GM23338 (cell line): ENCODE data around the gene ASMT. TPM values are rescaled to one million over a fixed set of nuclear protein-coding genes. Genes with fewer than 3 reads are reported as not detected.

ENCODE experiments used
- ATAC-seq: fragments of 200-7000 bp; cut with Tn5 transposase; 3 replicates; pipeline ENCODE4 v1.9.1; 2020
- DNase-seq: peaks from one replicate; pipeline ENCODE4 v3.0.0-alpha.2; 2015; ENCODE audit warnings: low spot score
- H2AFZ ChIP-seq: fragments of 200-600 bp; sonication (generic); 2 replicates; pipeline ENCODE4 v1.8.0; 2016; ENCODE audit warnings: antibody characterized with exemption, mild to moderate bottlenecking, moderate library complexity
- H3F3A ChIP-seq: fragments of 200-600 bp; sonication (generic); replicated peaks from 2 replicates; pipeline ENCODE4 v1.8.0; 2017; ENCODE audit warnings: antibody characterized with exemption, mixed run types, low read depth
- H3K27ac ChIP-seq: fragments of 200-600 bp; sonication (generic); 2 replicates; pipeline ENCODE4 v1.6.1; 2016; ENCODE audit warnings: low read depth
- H3K27me3 ChIP-seq: fragments of 200-600 bp; sonication (generic); 2 replicates; pipeline ENCODE4 v1.8.0; 2016; ENCODE audit warnings: mild to moderate bottlenecking, mixed run types, moderate library complexity; ENCODE audit not compliant: insufficient read depth
- H3K36me3 ChIP-seq: fragments of 200-600 bp; sonication (generic); 2 replicates; pipeline ENCODE4 v1.8.0; 2016; ENCODE audit warnings: mild to moderate bottlenecking; ENCODE audit not compliant: insufficient read depth
- H3K4me1 ChIP-seq: fragments of 200-600 bp; sonication (generic); 2 replicates; pipeline ENCODE4 v1.8.0; 2016; ENCODE audit warnings: mild to moderate bottlenecking, moderate library complexity; ENCODE audit not compliant: insufficient read depth
- H3K4me2 ChIP-seq: fragments of 200-600 bp; sonication (generic); 2 replicates; pipeline ENCODE4 v1.7.1; 2017; ENCODE audit warnings: mixed run types
- H3K4me3 ChIP-seq: fragments of 200-600 bp; sonication (generic); 2 replicates; pipeline ENCODE4 v1.6.1; 2016; ENCODE audit warnings: mixed run types
- H3K79me2 ChIP-seq: fragments of 200-600 bp; sonication (generic); replicated peaks from 2 replicates; pipeline ENCODE4 v1.8.0; 2017; ENCODE audit warnings: mild to moderate bottlenecking; ENCODE audit not compliant: insufficient read depth
- H3K9me2 ChIP-seq: fragments of 200-600 bp; sonication (generic); 2 replicates; pipeline ENCODE4 v1.8.0; 2017; ENCODE audit not compliant: insufficient read depth
- H4K20me1 ChIP-seq: fragments of 200-600 bp; sonication (generic); replicated peaks from 2 replicates; pipeline ENCODE4 v1.8.0; 2017; ENCODE audit warnings: mild to moderate bottlenecking; ENCODE audit not compliant: insufficient read depth
- H3K27ac Mint-ChIP-seq: 2 replicates; pipeline ENCODE4 v1.8.0; 2020; ENCODE audit warnings: inconsistent platforms, mild to moderate bottlenecking, moderate library complexity, mixed read lengths
- H3K27me3 Mint-ChIP-seq: 3 replicates; pipeline ENCODE4 v1.8.0; 2022; ENCODE audit warnings: low read depth, mild to moderate bottlenecking, moderate library complexity, mixed read lengths, inconsistent platforms; ENCODE audit not compliant: insufficient read depth, poor library complexity
- H3K36me3 Mint-ChIP-seq: 3 replicates; pipeline ENCODE4 v1.8.0; 2021; ENCODE audit warnings: low read depth, mild to moderate bottlenecking, inconsistent platforms, moderate library complexity, mixed read lengths
- H3K4me1 Mint-ChIP-seq: 3 replicates; pipeline ENCODE4 v1.8.0; 2020; ENCODE audit warnings: mild to moderate bottlenecking, inconsistent platforms, mixed read lengths
- H3K4me3 Mint-ChIP-seq: 3 replicates; pipeline ENCODE4 v1.8.0; 2021; ENCODE audit warnings: moderate library complexity, mild to moderate bottlenecking, inconsistent platforms, mixed read lengths
- H3K9me3 Mint-ChIP-seq: 3 replicates; pipeline ENCODE4 v1.8.0; 2020; ENCODE audit warnings: moderate library complexity, mild to moderate bottlenecking, inconsistent platforms, mixed read lengths
- CREB1 ChIP-seq: fragments of 250-450 bp; sonication (Bioruptor Pico); IDR thresholded peaks from 2 replicates; pipeline ENCODE4 v1.5.0; 2020; ENCODE audit warnings: low read depth, mild to moderate bottlenecking, moderate library complexity
- CTCF ChIP-seq, 2 experiments: fragments of 200-600 bp in 1 of 2; sonication (generic) in 1 of 2; conservative IDR thresholded peaks; 2 replicates each; pipeline versions ENCODE4 v1.5.1 to v1.6.1; 2016 to 2017; ENCODE audit warnings: antibody characterized with exemption in 2 of 2, low read depth in 2 of 2, mild to moderate bottlenecking in 2 of 2, moderate library complexity in 1 of 2
- ETS1 ChIP-seq: IDR thresholded peaks from 2 replicates; pipeline ENCODE4 v1.6.1; 2016; ENCODE audit warnings: antibody characterized with exemption
- EZH2 ChIP-seq: fragments of 200-600 bp; sonication (generic); IDR thresholded peaks from one replicate; pipeline ENCODE4 v1.8.0; 2017; ENCODE audit warnings: antibody characterized with exemption, mild to moderate bottlenecking, low read depth; ENCODE audit not compliant: unreplicated experiment
- JUNB ChIP-seq: IDR thresholded peaks from one replicate; pipeline ENCODE4 v1.6.1; 2016; ENCODE audit warnings: antibody characterized with exemption; ENCODE audit not compliant: unreplicated experiment
- NANOG ChIP-seq: IDR thresholded peaks from 2 replicates; pipeline ENCODE4 v1.6.1; 2016; ENCODE audit warnings: antibody characterized with exemption, borderline replicate concordance
- POLR2AphosphoS5 ChIP-seq: IDR thresholded peaks from 2 replicates; pipeline ENCODE4 v1.6.1; 2016; ENCODE audit warnings: antibody characterized with exemption, low read depth
- STAT1 ChIP-seq: IDR thresholded peaks from one replicate; pipeline ENCODE4 v1.6.1; 2016; ENCODE audit warnings: antibody characterized with exemption; ENCODE audit not compliant: unreplicated experiment
- ZNF114 ChIP-seq: fragments of 250-450 bp; sonication (Bioruptor Pico); IDR thresholded peaks from 2 replicates; pipeline ENCODE4 v1.5.0; 2020; ENCODE audit warnings: mild to moderate bottlenecking, moderate library complexity
- ZNF331 ChIP-seq: fragments of 250-450 bp; sonication (Bioruptor Pico); IDR thresholded peaks from 2 replicates; pipeline ENCODE4 v1.5.0; 2020; ENCODE audit warnings: low read depth, mild to moderate bottlenecking, moderate library complexity
- ZNF462 ChIP-seq: fragments of 250-450 bp; sonication (Bioruptor Pico); IDR thresholded peaks from 2 replicates; pipeline ENCODE4 v1.5.0; 2020; ENCODE audit warnings: mild to moderate bottlenecking, moderate library complexity
- polyA plus RNA-seq: library from polyadenylated mRNA; unstranded; fragments of >200 nt; fragmentation: Nextera tagmentation; extraction: Ambion mirVana; gene quantifications from 2 replicates; pipeline ENCODE4 v1.2.1, GENCODE V29; 2016
- total RNA-seq: library from RNA; depleted of rRNA; stranded (reverse); fragments of >200 nt; shearing (Covaris generic); gene quantifications from 2 replicates; pipeline ENCODE4 v1.2.3, GENCODE V29; 2014

Gene ASMT
- total and polyA plus RNA-seq, 2 experiments from 2014 or later: 0.53 to 2.4 TPM

- ATAC-seq (peak; percentile 88), DNase-seq (peak; percentile 96)
- peak overlapping the region; percentile 63; the same call in 1 of the 2 replicates for H3K27ac ChIP-seq
- no peaks in the 10 kb centered on the region for H4K20me1 ChIP-seq
- H3K27me3 ChIP-seq: no peaks in the 10 kb centered on the region
- no peaks in the 10 kb centered on the region for H3K36me3 ChIP-seq
- H3K4me1 ChIP-seq: 0 out of 2 replicates have a peak, but pooled peaks cover 8% of the 10 kb centered on the region
- peak overlapping the region; percentile 70; the same call in 1 of the 2 replicates for H2AFZ ChIP-seq
- H3F3A ChIP-seq: no peaks in the 10 kb centered on the region; the same call in 1 of the 2 replicates
- Mint-ChIP-seq H3K27ac (peak overlapping the region; percentile 50), H3K36me3 (peaks cover 4% of the 10 kb centered on the region; the same call in 1 of the 3 replicates), H3K4me3 (no peak overlapping the region), H3K4me1 (peaks cover 12% of the 10 kb centered on the region; the same call in 2 of the 3 replicates), H3K9me3 (peaks cover 7% of the 10 kb centered on the region; the same call in 2 of the 3 replicates), H3K27me3 (peaks cover 3% of the 10 kb centered on the region)
- H3K79me2 ChIP-seq: no peaks in the 10 kb centered on the region
- no peak overlapping the region for H3K4me2 ChIP-seq
- no peak overlapping the region for H3K4me3 ChIP-seq
- no peaks in the 10 kb centered on the region for H3K9me2 ChIP-seq
- TF ChIP-seq ZNF114 (CRISPR knock-in tag): no peak
- peak; percentile 83 for TF ChIP-seq CREB1 (CRISPR knock-in tag)
- TF ChIP-seq POLR2AphosphoS5: no peak
- no peak for TF ChIP-seq EZH2
Observed at GRCh38 chrX:1661048-1661921, 46.4 kb downstream of the ASMT start.

GRCh38 chrX:1661922-1662221 lies 47.0 kb downstream of the ASMT start:
- Mint-ChIP-seq H3K4me1 (peaks cover 12% of the 10 kb centered on the region; the same call in 2 of the 3 replicates), H3K27me3 (peaks cover 3% of the 10 kb centered on the region), H3K36me3 (peaks cover 5% of the 10 kb centered on the region; the same call in 2 of the 3 replicates), H3K27ac (no peak overlapping the region), H3K4me3 (no peak overlapping the region), H3K9me3 (peaks cover 13% of the 10 kb centered on the region; the same call in 2 of the 3 replicates)
- Histone ChIP-seq H3K4me1 (0 out of 2 replicates have a peak, but pooled peaks cover 8% of the 10 kb centered on the region), H2AFZ (peak overlapping the region; percentile 70; the same call in 1 of the 2 replicates), H3K36me3 (no peaks in the 10 kb centered on the region), H3F3A (no peaks in the 10 kb centered on the region; the same call in 1 of the 2 replicates), H3K27ac (peak overlapping the region; percentile 63; the same call in 1 of the 2 replicates), H3K79me2 (no peaks in the 10 kb centered on the region), H4K20me1 (no peaks in the 10 kb centered on the region), H3K4me2 (no peak overlapping the region), H3K4me3 (no peak overlapping the region), H3K27me3 (no peaks in the 10 kb centered on the region), H3K9me2 (no peaks in the 10 kb centered on the region)
- DNase-seq (no peak), ATAC-seq (no peak)
- TF ChIP-seq EZH2 (no peak), ZNF114 (CRISPR knock-in tag) (no peak), STAT1 (no peak), ETS1 (no peak), JUNB (no peak), CTCF (conservative IDR thresholded peaks at IDR 0.05; ENCODE audit: low read depth in 2 of 2) (no peak), POLR2AphosphoS5 (no peak), CREB1 (CRISPR knock-in tag) (no peak), ZNF331 (CRISPR knock-in tag) (no peak), NANOG (no peak), ZNF462 (no peak)
